NCI-H1694 treated with DMSO at 0.1 percent for 48 hours (cell line): ENCODE measurements around the gene ZNF469.

Source experiments
- DNase-seq: peaks from one replicate; lab custom pipeline; 2025; lab: John Stamatoyannopoulos, UW

ZNF469 gene

GRCh38 chr16:88391144-88391850 lies 8.5 kb downstream of the ZNF469 start:
- DNase-seq, result no peak

GRCh38 chr16:88392111-88392510 lies 9.4 kb downstream of the ZNF469 start:
- DNase-seq, result no peak

GRCh38 chr16:88392616-88393015 lies 9.9 kb downstream of the ZNF469 start:
- no peak for DNase-seq

GRCh38 chr16:88393034-88393433 lies 10.3 kb downstream of the ZNF469 start:
- no peak for DNase-seq

- no peak for DNase-seq
These were observed 10.8 kb downstream of the ZNF469 start for GRCh38 chr16:88393571-88393970.

- DNase-seq, result no peak
These were observed 11.7 kb downstream of the ZNF469 start for GRCh38 chr16:88394426-88394825.

GRCh38 chr16:88395669-88396584 lies 13.2 kb downstream of the ZNF469 start:
- no peak for DNase-seq

GRCh38 chr16:88398170-88398873 lies 15.6 kb downstream of the ZNF469 start:
- no peak for DNase-seq

GRCh38 chr16:88398874-88399178 lies 16.1 kb downstream of the ZNF469 start:
- DNase-seq, result no peak

- no peak for DNase-seq
These were observed 17.4 kb downstream of the ZNF469 start for GRCh38 chr16:88400186-88400585.

- no peak for DNase-seq
These were observed 19.0 kb downstream of the ZNF469 start for GRCh38 chr16:88401604-88402246.

- DNase-seq, result no peak
These were observed 19.9 kb downstream of the ZNF469 start for GRCh38 chr16:88402551-88403240.

- no peak for DNase-seq
These were observed 21.2 kb downstream of the ZNF469 start for GRCh38 chr16:88403794-88404581.

- DNase-seq, result no peak
These were observed 22.0 kb downstream of the ZNF469 start for GRCh38 chr16:88404769-88405168.

GRCh38 chr16:88405216-88406060 lies 22.7 kb downstream of the ZNF469 start:
- DNase-seq, result no peak

- no peak for DNase-seq
These were observed 23.6 kb downstream of the ZNF469 start for GRCh38 chr16:88406096-88407041.

- no peak for DNase-seq
These were observed 24.3 kb downstream of the ZNF469 start for GRCh38 chr16:88407042-88407420.

- DNase-seq, result no peak
These were observed 25.0 kb downstream of the ZNF469 start for GRCh38 chr16:88407807-88408206.
